ENCODE results near the gene SCPEP1.
"Not testable (repeated sequence)": the region's sequence is repeated elsewhere in the genome, so short reads cannot be mapped to it uniquely, and the experiment has no call there.

The SCPEP1 gene

DNA sequence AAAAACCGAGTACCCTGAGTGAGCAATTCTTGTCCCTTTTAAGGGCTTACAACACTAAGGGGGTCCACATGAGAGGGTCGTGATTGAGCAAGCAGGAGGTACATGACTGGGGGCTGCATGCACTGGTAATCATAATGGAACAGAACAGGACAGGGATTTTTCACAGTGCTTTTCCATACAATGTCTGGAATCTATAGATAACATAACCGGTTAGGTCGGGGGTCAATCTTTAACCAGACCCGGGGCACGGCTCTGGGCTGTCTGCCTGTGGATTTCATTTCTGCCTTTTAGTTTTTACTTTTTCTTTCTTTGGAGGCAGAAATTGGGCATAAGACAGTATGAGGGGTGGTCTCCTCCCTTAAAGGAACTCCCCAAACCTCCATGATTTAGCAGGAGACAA lies 12.2 kb upstream of the SCPEP1 start:
- not testable (repeated sequence) for DNase-seq

GRCh38 chr17:56966338-56966737 lies 11.6 kb upstream of the SCPEP1 start:
- peak; percentile 44 to 57 for DNase-seq

DNA sequence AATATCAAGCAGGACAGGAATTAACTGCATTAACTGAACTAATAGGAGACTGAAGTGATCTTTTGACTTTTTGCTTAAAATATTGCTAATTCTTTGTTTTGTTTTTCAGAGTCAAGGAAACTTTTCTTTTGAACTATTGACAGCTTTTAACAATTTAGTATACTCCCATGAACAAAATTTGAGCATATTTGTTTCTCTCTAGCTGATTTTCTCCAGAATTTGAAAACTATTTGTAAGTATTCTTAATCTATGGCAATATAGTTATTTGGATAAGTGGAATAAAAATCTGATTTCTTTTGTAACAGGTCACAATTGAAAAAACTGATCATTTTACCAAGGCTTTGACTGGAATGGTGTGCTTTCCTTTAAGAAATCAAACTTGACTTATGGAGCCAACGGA lies 7.0 kb upstream of the SCPEP1 start:
- DNase-seq = no peak

- DNase-seq = no peak
Observed at GRCh38 chr17:56972111-56972730, 5.7 kb upstream of the SCPEP1 start.

DNA sequence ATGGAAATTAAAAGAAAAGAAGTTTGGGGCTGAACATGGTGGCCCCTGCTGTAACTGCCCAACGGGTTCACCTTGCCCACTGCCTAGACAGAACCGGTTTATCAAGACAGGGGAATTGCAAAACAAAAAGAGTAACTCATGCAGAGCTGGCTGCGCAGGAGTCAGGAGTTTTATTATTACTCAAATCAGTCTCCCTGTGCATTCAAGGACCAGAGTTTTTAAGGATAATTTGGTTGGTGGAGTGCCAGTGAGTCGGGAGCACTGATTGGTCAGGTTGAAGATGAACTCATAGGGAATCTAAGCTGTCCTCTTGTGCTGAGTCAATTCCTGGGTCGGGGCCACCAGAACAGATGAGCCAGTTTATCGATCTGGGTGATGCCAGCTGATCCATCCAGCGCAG lies 4.4 kb upstream of the SCPEP1 start:
- no peak for DNase-seq

- no peak for DNase-seq
Observed at GRCh38 chr17:56974055-56974454, 3.9 kb upstream of the SCPEP1 start.

GRCh38 chr17:56975656-56976055 lies 2.3 kb upstream of the SCPEP1 start:
- DNase-seq = no peak

GRCh38 chr17:56976941-56977608 lies 856 bp upstream of the SCPEP1 start:
- no peak for DNase-seq

- DNase-seq = no peak
Observed at GRCh38 chr17:56978441-56979090, 635 bp downstream of the SCPEP1 start.

DNA sequence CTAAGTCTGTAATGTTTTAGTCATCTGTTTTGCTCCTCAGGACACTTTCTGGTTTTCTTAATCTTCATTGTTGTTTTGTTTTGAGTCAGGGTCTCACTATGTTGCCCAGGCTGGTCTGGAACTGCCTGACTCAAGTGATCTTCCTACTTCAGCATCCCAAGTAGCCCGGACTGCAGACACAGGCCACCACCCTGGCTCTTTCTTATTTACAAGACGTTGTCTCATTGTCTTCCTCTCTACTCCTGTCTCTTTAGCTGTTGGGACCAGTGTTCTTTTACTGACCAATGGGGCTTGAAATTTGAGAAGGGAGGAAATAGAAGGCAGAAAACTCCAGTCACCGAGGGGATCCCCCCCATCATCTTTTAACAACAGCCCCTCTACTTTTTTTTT lies 1.2 kb downstream of the SCPEP1 start:
- no peak for DNase-seq

GRCh38 chr17:56980526-56980925 lies 2.6 kb downstream of the SCPEP1 start:
- not testable (repeated sequence) for DNase-seq

DNA sequence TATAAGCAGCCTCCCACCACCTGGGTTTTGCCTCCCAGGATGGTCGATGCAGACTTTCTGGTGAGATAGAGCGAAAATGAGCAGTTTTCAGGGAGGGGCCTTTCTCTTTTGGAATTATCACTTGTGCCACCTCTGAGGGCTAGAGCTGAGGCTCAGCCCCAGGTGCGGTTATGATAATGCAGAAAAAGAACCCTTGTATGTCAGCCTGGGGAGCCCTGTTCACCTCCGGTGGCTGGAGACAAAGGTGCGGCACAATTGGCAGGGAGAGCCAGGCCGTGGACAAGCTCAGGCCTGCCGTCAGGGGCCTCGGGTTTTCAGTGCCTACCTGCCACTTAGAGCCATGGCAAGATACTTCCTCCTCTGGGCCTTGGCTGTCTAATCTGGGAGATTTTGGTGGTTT lies 4.4 kb downstream of the SCPEP1 start:
- DNase-seq = no peak

GRCh38 chr17:56983366-56983765 lies 5.4 kb downstream of the SCPEP1 start:
- no peak for DNase-seq

- no peak for DNase-seq
Observed at GRCh38 chr17:56985371-56986162, 7.6 kb downstream of the SCPEP1 start.

GRCh38 chr17:56987283-56987834 lies 9.4 kb downstream of the SCPEP1 start:
- no peak for DNase-seq

DNA sequence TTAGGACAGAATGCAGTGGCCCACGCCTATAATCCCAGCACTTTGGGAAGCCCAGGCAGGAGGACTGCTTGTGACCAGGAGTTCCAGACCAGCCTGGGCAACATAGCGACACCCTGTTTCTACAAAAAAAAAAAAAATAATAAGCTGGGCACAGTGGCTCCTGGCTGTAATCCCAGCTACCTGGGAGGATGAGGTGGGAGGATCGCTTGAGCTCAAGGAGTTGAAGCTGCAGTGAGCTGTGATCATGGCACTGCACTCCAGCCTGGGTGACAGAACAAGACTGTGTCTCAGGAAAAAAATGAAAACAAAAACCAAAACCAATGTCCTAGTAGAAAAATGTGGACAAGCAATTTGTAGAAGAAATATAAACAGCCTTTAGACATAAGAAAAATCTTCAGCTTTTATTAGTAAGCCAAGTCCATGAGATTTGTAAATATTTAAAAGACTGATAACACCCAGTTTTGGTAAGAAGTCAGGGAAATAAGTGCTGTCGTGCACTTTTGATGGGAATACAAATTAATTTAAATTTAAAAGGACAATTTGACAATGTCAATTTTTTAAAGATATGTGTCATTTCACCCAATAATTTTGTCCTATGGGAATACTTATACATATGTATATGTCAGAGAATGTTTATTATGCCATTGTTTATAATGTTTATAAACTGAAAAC lies 11.1 kb downstream of the SCPEP1 start:
- no peak for DNase-seq

DNA sequence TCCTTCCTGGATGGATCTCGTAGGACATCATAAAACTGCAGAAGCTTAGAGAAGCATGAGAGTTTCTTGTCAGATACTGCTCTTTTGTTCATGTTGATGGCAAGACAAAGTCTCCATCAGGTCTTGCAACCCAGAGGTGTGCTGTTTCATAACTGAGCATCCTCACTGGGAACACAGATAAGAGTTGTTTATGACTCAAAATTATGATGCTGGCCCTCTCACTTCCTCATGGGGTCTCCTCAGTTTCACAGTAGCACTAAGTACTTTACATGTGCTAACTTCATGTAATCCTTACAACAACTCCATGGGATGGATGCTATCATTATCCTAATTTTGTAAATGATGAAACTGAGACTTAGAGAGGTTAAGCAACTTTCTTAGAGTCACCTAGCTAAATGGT lies 14.4 kb downstream of the SCPEP1 start:
- DNase-seq = no peak

DNA sequence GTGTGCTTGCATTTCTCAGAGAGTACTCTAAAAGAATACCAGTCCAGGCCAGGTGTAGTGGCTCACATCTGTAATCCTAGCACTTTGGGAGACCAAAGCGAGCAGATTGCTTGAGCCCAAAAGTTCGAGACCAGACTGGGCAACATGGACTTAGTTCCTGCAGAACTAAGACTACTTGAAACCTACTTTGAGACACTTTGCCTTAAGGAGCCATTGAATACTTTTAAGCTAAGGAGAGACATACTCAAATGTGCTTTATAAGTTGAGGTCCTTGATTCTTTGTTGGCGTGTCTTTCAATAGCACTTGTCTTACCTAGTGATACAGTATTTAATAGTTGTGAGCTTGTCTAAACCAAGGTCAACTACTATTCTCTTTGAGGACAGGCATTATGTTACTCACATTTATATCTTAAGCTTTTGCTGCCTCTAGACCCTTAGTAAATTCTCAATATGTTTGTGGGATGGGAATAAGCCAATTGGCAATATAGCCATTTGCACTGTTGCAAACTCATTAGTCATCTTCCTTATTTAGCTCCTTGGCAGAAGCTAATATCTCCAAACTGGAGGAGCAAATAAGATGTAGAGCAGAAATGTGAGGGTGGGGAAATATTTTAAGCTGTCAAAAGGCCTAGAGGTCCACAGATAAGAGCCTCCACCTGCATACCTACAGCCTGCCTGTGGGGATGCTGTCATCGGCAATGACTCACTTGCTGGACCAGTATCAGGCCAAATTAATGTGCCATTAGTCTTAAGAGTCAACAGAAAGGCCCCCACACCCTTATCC lies 16.3 kb downstream of the SCPEP1 start:
- no peak for DNase-seq

- DNase-seq = no peak
Observed at GRCh38 chr17:56995766-56996165, 17.8 kb downstream of the SCPEP1 start.

GRCh38 chr17:56997313-56997712 lies 19.4 kb downstream of the SCPEP1 start:
- DNase-seq = no peak

DNA sequence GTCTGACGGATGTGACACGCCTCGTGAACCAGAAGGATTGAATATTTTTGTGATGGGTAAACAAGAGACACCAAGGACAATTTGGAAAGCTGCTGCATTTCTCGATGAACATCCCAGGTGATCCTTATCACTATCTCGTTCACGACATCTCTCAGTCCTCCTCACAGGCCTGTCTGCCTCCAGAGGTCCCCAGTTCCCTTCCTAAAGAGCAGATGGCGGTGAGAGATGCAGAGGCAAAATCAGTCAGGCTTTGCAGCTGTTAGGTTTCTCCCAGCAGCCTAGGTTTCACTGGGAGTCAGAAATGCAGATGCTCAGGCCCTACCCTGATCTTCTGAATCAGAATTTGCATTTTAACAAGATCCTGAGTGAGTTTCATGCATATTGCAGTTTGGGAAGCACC lies 23.6 kb downstream of the SCPEP1 start:
- no peak for DNase-seq

DNA sequence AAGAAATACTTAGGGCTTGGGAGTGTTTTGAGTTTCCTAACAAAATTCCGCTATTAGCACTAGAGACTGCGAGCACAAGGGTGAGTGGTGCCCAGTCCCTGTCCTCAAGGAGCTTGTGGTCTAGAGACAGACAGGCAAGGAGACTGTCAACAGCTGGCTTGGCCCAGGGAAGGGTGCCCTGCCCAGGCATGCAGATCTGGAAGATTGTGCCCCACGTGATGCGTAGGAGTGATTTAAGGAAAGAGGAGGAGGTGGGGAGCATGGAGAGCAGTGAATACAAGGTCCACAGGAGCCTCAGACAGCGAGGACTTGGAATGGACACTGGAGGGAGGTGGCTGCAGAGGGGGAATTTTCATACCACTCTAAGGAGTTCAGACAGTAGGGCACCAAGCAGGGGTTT lies 25.0 kb downstream of the SCPEP1 start:
- DNase-seq = no peak

Measured in NCI-H1930 (cell line).